Endothelial cell of umbilical vein (primary cell): Measurements from ENCODE around the gene RAMP3. TPM values are rescaled to one million over a fixed set of nuclear protein-coding genes. Genes with fewer than 3 reads are reported as not detected.

ENCODE experiments used
- BruUV-seq: library from RNA; stranded (reverse); fragments of 400-500 nt; replicated peaks from 2 replicates; lab custom pipeline; 2021; lab: Mats Ljungman, UMichigan
- CTCF ChIA-PET: fragments of 300-600, 350-600 bp; sonication (Branson Sonifier 250); formaldehyde crosslinking; loops from one replicate; lab custom pipeline; 2021; ENCODE audit warnings: antibody characterized with exemption, inconsistent platforms; lab: Charles Lee
- POLR2A ChIA-PET: fragments of 300-600, 350-600 bp; sonication (Branson Sonifier 250); formaldehyde crosslinking; loops from one replicate; lab custom pipeline; 2021; ENCODE audit warnings: antibody characterized with exemption, inconsistent platforms; lab: Charles Lee
- DNase-seq: peaks from one replicate; pipeline ENCODE4 v3.0.0-alpha.2; 2011; ENCODE audit warnings: low read depth, low spot score
- FAIRE-seq: peaks from 2 replicates; lab custom pipeline; 2011; peaks lifted over from hg19 to GRCh38; lab: Jason Lieb, UNC
- H2AFZ ChIP-seq: 2 replicates; pipeline ENCODE4 v1.6.0; 2012; ENCODE audit warnings: low read depth, low read length, control low read depth, inconsistent platforms
- H3K27ac ChIP-seq: 2 replicates; pipeline ENCODE4 v1.5.1; 2011; ENCODE audit warnings: low read depth, mild to moderate bottlenecking, control low read depth, low read length, moderate library complexity; ENCODE audit not compliant: insufficient read depth
- H3K27me3 ChIP-seq, 2 experiments: 2 replicates each; pipeline versions ENCODE4 v1.6.0 to v1.6.1; 2011; ENCODE audit warnings: low read length in 2 of 2, mixed read lengths in 1 of 2; ENCODE audit not compliant: control insufficient read depth in 2 of 2, insufficient read depth in 2 of 2
- H3K36me3 ChIP-seq, 2 experiments: 2 replicates in 1 of 2; 3 replicates in 1 of 2; pipeline ENCODE4 v1.5.1; 2011; ENCODE audit warnings: low read length in 2 of 2, mild to moderate bottlenecking in 1 of 2, moderate library complexity in 1 of 2; ENCODE audit not compliant: control insufficient read depth in 2 of 2, insufficient read depth in 2 of 2; ENCODE audit errors: extremely low read depth in 1 of 2
- H3K4me1 ChIP-seq: 3 replicates; pipeline ENCODE4 v1.5.1; 2011; ENCODE audit warnings: mild to moderate bottlenecking, low read length; ENCODE audit not compliant: control insufficient read depth, insufficient read depth; ENCODE audit errors: extremely low read depth
- H3K4me2 ChIP-seq: 2 replicates; pipeline ENCODE4 v1.6.1; 2011; ENCODE audit warnings: low read length, control low read depth, mixed read lengths; ENCODE audit not compliant: insufficient read depth
- H3K4me3 ChIP-seq, 3 experiments: fragments of 200-600 bp in 1 of 3; sonication (generic), shearing (Covaris generic) in 1 of 3; replicated peaks in 1 of 3; 2 replicates each; pipeline ENCODE4 v1.5.1; 2011 to 2016; ENCODE audit warnings: control low read depth in 3 of 3, low read length in 3 of 3, mild to moderate bottlenecking in 2 of 3, inconsistent platforms in 1 of 3, low read depth in 1 of 3, moderate library complexity in 1 of 3; ENCODE audit not compliant: insufficient read depth in 1 of 3
- H3K79me2 ChIP-seq: 2 replicates; pipeline ENCODE4 v1.6.0; 2012; ENCODE audit warnings: low read length, inconsistent platforms; ENCODE audit not compliant: control insufficient read depth, insufficient read depth
- H3K9ac ChIP-seq: replicated peaks from 2 replicates; pipeline ENCODE3; 2011; ENCODE audit warnings: low read length, control low read depth; ENCODE audit not compliant: insufficient read depth; ENCODE audit errors: extremely low read depth
- H3K9me1 ChIP-seq: replicated peaks from 3 replicates; pipeline ENCODE4 v1.6.0; 2011; ENCODE audit warnings: mild to moderate bottlenecking, low read length; ENCODE audit not compliant: control insufficient read depth, insufficient read depth; ENCODE audit errors: extremely low read depth
- H3K9me3 ChIP-seq: replicated peaks from 2 replicates; pipeline ENCODE4 v1.5.1; 2012; ENCODE audit warnings: low read length, inconsistent platforms; ENCODE audit not compliant: control insufficient read depth, insufficient read depth
- H4K20me1 ChIP-seq: replicated peaks from 2 replicates; pipeline ENCODE3; 2011; ENCODE audit warnings: mild to moderate bottlenecking, low read length; ENCODE audit not compliant: control insufficient read depth, insufficient read depth; ENCODE audit errors: extremely low read depth
- CTCF ChIP-seq, 2 donors: IDR thresholded peaks; 1 replicate in 1 of 2; 2 replicates in 1 of 2; pipeline ENCODE4 v1.5.1; 2011; ENCODE audit warnings: low read length in 2 of 2, mild to moderate bottlenecking in 2 of 2, moderate library complexity in 2 of 2, control low read depth in 1 of 2, inconsistent platforms in 1 of 2, low read depth in 1 of 2; ENCODE audit not compliant: insufficient read depth in 1 of 2; ENCODE audit errors: extremely low read depth in 1 of 2
- EZH2 ChIP-seq: IDR thresholded peaks from 2 replicates; pipeline ENCODE4 v1.6.1; 2012; ENCODE audit warnings: borderline replicate concordance, low read depth, mild to moderate bottlenecking, moderate library complexity, low read length, inconsistent platforms; ENCODE audit not compliant: severe bottlenecking
- FOS ChIP-seq: IDR thresholded peaks from 2 replicates; pipeline ENCODE4 v1.6.1; 2011; ENCODE audit warnings: mild to moderate bottlenecking, low read length, moderate library complexity, borderline replicate concordance; ENCODE audit not compliant: insufficient read depth
- GATA2 ChIP-seq: IDR thresholded peaks from 2 replicates; pipeline ENCODE4 v1.7.0; 2011; ENCODE audit warnings: low read depth, mild to moderate bottlenecking, moderate library complexity, mixed read lengths, low read length; ENCODE audit not compliant: insufficient read length, insufficient read depth
- JUN ChIP-seq: IDR thresholded peaks from 2 replicates; pipeline ENCODE4 v1.6.1; 2011; ENCODE audit warnings: borderline replicate concordance, low read depth; ENCODE audit not compliant: insufficient read length, insufficient read depth
- MYC ChIP-seq: IDR thresholded peaks from one replicate; pipeline ENCODE4 v1.6.1; 2011; ENCODE audit warnings: mild to moderate bottlenecking, low read depth, low read length
- POLR2A ChIP-seq: IDR thresholded peaks from 2 replicates; pipeline ENCODE4 v1.6.1; 2012; ENCODE audit warnings: low read depth, mild to moderate bottlenecking, control low read depth, low read length
- POLR2AphosphoS5 ChIP-seq: IDR thresholded peaks from 2 replicates; pipeline ENCODE4 v1.6.1; 2012; ENCODE audit warnings: low read depth, mild to moderate bottlenecking, control low read depth, low read length, moderate library complexity; ENCODE audit not compliant: insufficient read depth
- dilution Hi-C: fragments of 300-500 bp; cut with MboI; formaldehyde crosslinking; loops from one replicate; pipeline ENCODE4 v1.15.0; 2019; ENCODE audit warnings: low sequenced_read_pairs; ENCODE audit not compliant: extremely low pct_ligation_motif_present
- intact Hi-C: fragments of 100-400 bp; cut with micrococcal nuclease; formaldehyde crosslinking; loops from one replicate; pipeline ENCODE4 v1.10.0; 2022
- polyA plus RNA-seq, 4 experiments: library from polyadenylated mRNA; depleted of rRNA in 3 of 4; stranded (reverse) in 3 of 4; unstranded in 1 of 4; fragments of >200 nt; gene quantifications; 2 replicates each; pipeline versions ENCODE4 v1.2.1 to v1.2.3, GENCODE V29; 2011 to 2012; ENCODE audit warnings: missing spikeins in 1 of 4
- total RNA-seq: library from RNA; stranded (reverse); gene quantifications from 2 replicates; pipeline ENCODE4 v1.2.3, GENCODE V29; 2021
- TF ChIP-seq, protein P1 (sequence below): IDR thresholded peaks from 2 replicates; pipeline ENCODE4 v1.6.1; 2011; ENCODE audit not compliant: insufficient read depth, insufficient read length

Gene RAMP3
- total and polyA plus RNA-seq, 2 donors (not counting 3 experiments of a cell fraction or from before 2014, with no cell fraction given), result not detected

GRCh38 chr7:45149606-45150005, 8.0 kb upstream of the RAMP3 start:
- H3K27me3 ChIP-seq, result peaks cover 0 to 3% of the 10 kb centered on the region in 2 experiments
- BruUV-seq, result no TSS peak
- H3K9me3 ChIP-seq, result no peaks in the 10 kb centered on the region
- POLR2A ChIA-PET, result no interaction called here
- DNase-seq, result no peak
- H3K4me1 ChIP-seq, result no peaks in the 10 kb centered on the region
- no peak overlapping the region for H3K9ac ChIP-seq
- no peak overlapping the region for H3K27ac ChIP-seq
- dilution Hi-C loops, result no loop called here
- no peak overlapping the region for H2AFZ ChIP-seq
- H3K4me3 ChIP-seq, result no peak overlapping the region
- FAIRE-seq, result no peak
- H3K36me3 ChIP-seq, result no peaks in the 10 kb centered on the region
- intact Hi-C loops, result no loop called here
- no peak overlapping the region for H3K4me2 ChIP-seq
- H3K79me2 ChIP-seq, result no peaks in the 10 kb centered on the region
- no peaks in the 10 kb centered on the region for H4K20me1 ChIP-seq
- no peaks in the 10 kb centered on the region for H3K9me1 ChIP-seq
- TF ChIP-seq, protein P1, sequence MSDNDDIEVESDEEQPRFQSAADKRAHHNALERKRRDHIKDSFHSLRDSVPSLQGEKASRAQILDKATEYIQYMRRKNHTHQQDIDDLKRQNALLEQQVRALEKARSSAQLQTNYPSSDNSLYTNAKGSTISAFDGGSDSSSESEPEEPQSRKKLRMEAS, result no peak
- TF ChIP-seq MYC (no peak), FOS (no peak), JUN (no peak), POLR2AphosphoS5 (no peak), GATA2 (no peak), EZH2 (no peak), POLR2A (no peak), CTCF (IDR thresholded peaks at IDR 0.05; ENCODE audit: extremely low read depth in 1 of 2, insufficient read depth in 1 of 2, low read depth in 1 of 2, low read length in 2 of 2) (no peak)
- CTCF ChIA-PET, result no interaction called here
